ENCODE results near the gene UCKL1. TPM values are rescaled to one million over a fixed set of nuclear protein-coding genes. Genes with fewer than 3 reads are reported as not detected.
"Not testable (repeated sequence)": the region's sequence is repeated elsewhere in the genome, so short reads cannot be mapped to it uniquely, and the experiment has no call there.

Gene UCKL1
- total RNA-seq, 1 experiment from 2014 or later = 35.9 TPM

- no peaks in the 10 kb centered on the region for H3K27me3 ChIP-seq
- H3K9me3 ChIP-seq = no peaks in the 10 kb centered on the region
- no peak for DNase-seq
- H3K36me3 ChIP-seq = peaks cover 75% of the 10 kb centered on the region
- no peak overlapping the region for H3K4me3 ChIP-seq
Measured at GRCh38 chr20:63963784-63964301, 7.6 kb upstream of the UCKL1 start.

GRCh38 chr20:63963348-63963741, 7.1 kb upstream of the UCKL1 start:
- Histone ChIP-seq H3K27me3 (no peaks in the 10 kb centered on the region), H3K36me3 (peaks cover 74% of the 10 kb centered on the region), H3K4me3 (no peak overlapping the region), H3K9me3 (no peaks in the 10 kb centered on the region)
- DNase-seq = no peak

DNA sequence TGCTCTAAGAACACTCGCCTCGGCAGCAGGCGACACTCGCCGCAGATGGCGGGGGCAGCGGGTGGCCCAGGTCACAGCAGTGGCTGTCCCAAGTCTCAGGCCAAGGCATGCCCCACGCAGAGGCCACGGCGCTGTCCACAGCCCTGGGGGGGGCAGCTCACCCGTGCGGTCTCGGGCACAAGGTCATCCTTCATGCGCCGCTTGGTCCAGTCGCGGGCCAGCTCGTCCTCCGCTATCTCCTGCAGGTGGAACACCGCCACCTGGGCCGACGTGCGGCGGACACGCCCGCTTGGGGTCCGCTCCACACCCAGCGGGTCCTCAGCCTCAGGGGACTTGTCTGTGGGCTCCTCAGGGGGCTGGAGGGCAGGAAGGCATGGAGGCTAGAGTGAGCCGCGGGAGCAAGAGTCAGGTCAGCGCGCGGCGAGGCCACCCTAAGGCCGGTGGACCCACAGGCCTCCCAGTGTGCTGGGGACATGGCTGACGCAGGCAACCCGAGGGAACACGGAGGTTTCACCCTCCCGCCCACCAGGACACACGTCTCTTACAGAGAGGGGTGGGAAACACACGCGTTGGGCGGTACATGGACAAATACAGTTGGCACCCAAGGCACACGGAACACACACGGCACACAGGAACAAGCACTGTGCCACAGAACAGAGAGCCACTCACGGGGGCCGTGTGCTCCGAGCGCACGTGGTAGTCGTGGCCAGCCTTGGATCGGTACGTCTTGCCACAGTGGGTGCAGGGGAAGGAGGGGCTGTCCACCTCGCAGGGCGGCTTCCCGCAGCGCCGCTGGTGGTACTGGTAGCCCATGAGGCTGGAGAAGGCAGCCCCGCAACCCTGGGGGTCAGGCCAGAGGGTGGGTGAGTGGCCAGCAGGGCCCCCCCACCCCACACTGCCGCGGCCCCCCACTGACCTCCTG, 6.5 kb upstream of the UCKL1 start:
- Histone ChIP-seq H3K4me3 (no peak overlapping the region), H3K27me3 (no peaks in the 10 kb centered on the region), H3K36me3 (peaks cover 69% of the 10 kb centered on the region), H3K9me3 (no peaks in the 10 kb centered on the region)
- no peak for DNase-seq

DNA sequence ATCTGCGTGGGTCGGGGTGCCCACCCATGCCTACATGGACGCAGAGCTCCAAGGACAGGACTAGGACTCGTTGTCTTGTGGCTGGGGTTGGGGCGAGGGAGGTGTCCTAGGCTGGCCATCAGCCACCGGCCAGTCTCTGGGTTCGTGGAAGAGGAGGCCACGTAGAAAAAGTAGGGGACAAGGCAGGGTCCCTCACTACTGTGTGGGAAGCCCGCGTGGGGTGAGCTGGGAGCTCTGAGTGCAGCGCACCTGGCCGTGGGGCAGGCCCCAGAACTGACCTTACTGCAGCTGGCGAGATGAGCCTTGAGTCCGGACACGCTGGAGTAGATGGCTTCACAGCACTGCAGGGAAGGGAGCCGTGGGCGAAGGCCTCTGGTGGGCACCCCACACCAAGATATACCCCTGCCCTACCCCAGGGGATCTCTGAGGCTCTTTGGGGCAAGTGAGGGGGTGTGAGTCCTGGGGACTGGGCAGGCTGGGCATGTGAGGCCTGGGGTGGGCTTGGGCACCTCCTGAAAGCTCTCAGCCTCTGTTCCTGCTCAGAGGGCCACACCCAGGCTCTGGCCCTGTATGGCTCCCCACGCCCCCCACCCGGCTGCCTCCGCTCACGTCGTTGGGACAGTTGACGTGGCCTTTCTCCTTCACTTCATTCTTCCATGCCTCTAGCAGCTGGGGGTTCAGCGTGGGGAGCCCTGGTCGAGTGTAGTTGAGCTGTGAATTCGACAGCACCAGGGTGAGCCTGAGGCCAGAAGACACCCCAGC, 5.6 kb upstream of the UCKL1 start:
- no peak overlapping the region for H3K4me3 ChIP-seq
- DNase-seq = no peak
- peaks cover 61% of the 10 kb centered on the region for H3K36me3 ChIP-seq
- H3K27me3 ChIP-seq = no peaks in the 10 kb centered on the region
- no peaks in the 10 kb centered on the region for H3K9me3 ChIP-seq

DNA sequence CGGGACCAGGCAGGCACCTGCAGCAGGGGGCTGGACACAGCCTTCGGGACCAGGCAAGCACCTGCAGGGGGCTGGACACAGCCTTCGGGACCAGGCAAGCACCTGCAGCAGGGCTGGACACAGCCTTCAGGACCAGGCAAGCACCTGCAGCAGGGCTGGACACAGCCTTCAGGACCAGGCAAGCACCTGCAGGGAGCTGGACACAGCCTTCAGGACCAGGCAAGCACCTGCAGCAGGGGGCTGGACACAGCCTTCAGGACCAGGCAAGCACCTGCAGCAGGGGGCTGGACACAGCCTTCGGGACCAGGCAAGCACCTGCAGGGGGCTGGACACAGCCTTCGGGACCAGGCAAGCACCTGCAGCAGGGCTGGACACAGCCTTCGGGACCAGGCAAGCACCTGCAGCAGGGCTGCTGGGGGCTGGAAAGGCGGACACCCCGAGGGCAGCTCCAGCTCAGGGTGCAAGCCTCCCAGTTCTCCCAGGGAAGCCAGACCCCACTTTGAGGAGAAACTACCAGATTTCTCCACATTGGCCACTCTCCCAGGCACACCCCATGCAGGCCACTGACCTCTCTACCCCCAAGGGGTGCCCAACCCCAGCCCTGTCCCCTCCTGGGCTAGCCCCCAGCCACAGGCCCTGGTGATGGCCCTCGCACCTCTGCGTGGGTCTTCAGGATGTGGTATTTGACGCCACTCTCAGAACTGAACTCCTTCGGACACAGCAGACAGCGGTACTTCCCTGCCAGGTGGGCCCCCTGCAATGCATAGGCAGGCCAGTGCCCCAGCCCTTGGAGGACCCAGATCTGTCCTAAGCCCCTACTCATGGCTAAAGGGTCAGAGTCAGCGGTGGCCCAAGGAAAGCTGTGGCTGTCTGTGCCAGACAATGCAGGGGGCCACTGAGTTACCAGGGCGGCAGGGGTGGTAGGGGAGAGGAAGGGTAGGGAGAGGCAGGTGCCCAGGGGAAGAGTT, 4.7 kb upstream of the UCKL1 start:
- not testable (repeated sequence) for H3K27me3 ChIP-seq, H3K4me3 ChIP-seq, DNase-seq, H3K9me3 ChIP-seq
- peaks cover 54% of the 10 kb centered on the region for H3K36me3 ChIP-seq

GRCh38 chr20:63959699-63960075, 3.5 kb upstream of the UCKL1 start:
- Histone ChIP-seq H3K4me3 (no peak overlapping the region), H3K9me3 (no peaks in the 10 kb centered on the region), H3K36me3 (peaks cover 59% of the 10 kb centered on the region), H3K27me3 (no peaks in the 10 kb centered on the region)
- no peak for DNase-seq

DNA sequence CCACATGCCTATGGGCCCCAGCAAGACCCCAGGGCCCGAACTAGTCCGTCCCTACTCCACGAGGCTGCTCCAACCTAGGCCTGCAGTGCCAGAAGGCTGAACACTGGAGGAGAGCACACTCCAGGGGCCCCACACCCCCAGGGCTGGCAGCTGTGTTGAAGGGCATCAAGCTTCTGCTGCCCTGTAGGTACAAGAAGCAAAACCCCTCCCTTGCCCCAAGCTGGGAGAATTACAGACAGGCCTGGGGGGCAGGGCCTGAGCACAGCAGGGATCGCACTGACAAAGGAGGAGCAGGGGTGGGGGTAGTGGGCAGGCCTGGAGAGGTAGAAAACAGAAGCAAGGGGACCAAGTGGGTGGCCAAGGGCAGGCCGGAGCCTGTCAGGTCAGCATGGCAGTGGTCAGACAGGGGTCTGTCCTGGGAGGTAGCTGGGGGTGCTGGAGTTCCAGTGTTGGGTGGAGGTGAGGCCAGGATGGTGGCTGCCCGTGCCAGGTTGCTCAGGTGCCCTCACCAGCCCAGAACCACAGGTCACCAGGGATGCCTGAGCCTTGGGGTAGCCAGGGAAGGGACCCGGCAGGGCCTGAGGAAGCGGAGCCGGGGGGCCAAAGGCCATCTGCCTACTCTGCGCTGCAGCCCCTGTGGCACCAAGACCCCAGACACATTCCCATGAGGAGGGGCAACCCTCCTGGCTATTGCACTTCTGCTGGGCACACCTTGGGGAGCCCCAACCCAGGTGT, 2.9 kb upstream of the UCKL1 start:
- H3K4me3 ChIP-seq = no peak overlapping the region
- no peaks in the 10 kb centered on the region for H3K27me3 ChIP-seq
- peaks cover 61% of the 10 kb centered on the region for H3K36me3 ChIP-seq
- H3K9me3 ChIP-seq = no peaks in the 10 kb centered on the region
- no peak for DNase-seq

DNA sequence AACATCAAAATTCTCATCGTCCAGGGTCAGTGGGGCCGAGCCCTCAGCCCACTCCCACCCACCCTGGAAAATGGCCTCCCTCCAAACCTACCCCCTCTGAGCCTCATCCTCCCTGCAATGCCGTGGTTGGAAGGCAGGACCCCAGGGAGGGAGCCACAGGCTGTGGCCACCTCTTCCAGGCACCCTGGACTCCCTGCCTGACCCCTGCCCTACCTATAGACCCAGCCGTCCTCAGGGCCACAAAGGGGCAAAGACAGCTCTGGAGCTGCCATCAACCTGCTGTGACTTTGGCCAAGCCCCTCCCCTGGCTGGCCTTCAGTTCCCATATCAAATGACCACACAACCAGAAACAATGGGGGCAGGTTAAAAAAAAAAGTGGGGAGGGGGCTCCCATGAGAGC, 2.3 kb upstream of the UCKL1 start:
- no peak for DNase-seq
- Histone ChIP-seq H3K9me3 (no peaks in the 10 kb centered on the region), H3K27me3 (no peaks in the 10 kb centered on the region), H3K36me3 (peaks cover 57% of the 10 kb centered on the region), H3K4me3 (no peak overlapping the region)

- peak overlapping the region; percentile 98 for H3K4me3 ChIP-seq
- no peaks in the 10 kb centered on the region for H3K9me3 ChIP-seq
- peaks cover 51% of the 10 kb centered on the region for H3K36me3 ChIP-seq
- DNase-seq = peak; percentile 93
- no peaks in the 10 kb centered on the region for H3K27me3 ChIP-seq
Measured at GRCh38 chr20:63957690-63958441, 1.6 kb upstream of the UCKL1 start.

DNA sequence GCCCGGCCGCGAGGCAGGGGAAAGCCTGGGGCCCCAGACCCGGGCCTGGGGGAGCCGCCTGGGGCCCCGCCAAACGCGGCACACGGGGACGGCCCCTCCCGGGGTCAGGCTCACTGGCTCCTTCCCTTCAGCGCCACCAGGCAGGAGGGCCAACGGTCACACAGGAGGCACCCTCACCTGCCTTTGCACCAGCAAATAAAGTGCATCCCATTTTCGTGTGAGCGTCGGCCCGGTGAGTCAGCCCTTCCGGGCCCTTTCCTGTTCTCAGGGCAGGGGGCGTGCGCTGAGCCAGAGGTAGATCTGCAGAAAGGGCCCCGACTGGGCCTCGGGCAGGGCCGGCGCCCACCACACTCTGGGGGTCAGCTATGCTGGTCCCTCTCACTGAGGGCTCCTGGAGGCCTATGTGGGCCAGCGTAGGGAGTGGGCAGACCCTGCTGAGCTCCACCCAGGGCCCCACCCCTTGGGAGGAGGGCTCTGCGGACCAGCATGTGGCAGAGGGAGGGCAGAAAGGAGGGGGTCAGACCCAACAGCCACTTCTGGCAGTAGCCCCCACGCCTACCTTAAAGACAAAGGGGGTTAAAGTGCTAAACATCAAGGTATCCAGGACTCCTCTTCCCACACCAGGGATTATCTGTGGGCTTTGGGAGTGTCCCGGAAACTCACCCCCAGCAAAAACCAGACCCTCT, 931 bp upstream of the UCKL1 start:
- Histone ChIP-seq H3K4me3 (peak overlapping the region; percentile 98), H3K36me3 (peaks cover 51% of the 10 kb centered on the region), H3K9me3 (no peaks in the 10 kb centered on the region), H3K27me3 (no peaks in the 10 kb centered on the region)
- DNase-seq = peak; percentile 86

GRCh38 chr20:63956664-63957003, 418 bp upstream of the UCKL1 start:
- H3K9me3 ChIP-seq = no peaks in the 10 kb centered on the region
- H3K27me3 ChIP-seq = no peaks in the 10 kb centered on the region
- no peak for DNase-seq
- peaks cover 48% of the 10 kb centered on the region for H3K36me3 ChIP-seq
- peak overlapping the region; percentile 98 for H3K4me3 ChIP-seq

DNA sequence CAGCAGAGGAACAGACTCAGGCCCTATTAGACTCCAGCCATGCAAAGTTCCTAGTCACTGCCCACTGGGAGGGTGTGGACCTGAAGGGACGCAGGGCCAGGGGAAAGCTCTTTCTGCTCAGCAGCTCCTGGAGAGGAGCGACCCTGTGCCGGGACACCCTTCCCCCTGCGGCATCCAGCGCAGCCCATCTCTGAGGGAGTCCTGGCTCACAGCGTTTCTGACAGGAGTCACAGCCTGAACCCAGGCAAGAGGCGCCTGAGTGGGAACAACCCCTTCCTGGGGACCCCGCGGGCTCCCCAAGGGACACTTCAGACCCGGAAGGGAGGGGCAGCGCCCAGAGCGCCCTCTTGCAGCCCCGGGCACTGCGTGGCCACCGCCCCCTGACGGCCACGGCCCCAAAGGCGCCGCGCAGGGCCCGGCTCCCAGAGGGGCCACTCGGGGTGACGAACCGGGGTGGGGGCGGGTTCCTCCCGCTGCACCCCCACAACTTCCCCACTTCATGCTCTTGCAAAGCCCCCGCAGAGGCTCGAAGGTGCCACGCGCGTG, 862 bp downstream of the UCKL1 start:
- H3K4me3 ChIP-seq = peak overlapping the region; percentile 98
- DNase-seq = peak; percentile 58
- H3K36me3 ChIP-seq = peaks cover 46% of the 10 kb centered on the region
- no peaks in the 10 kb centered on the region for H3K9me3 ChIP-seq
- no peaks in the 10 kb centered on the region for H3K27me3 ChIP-seq

DNA sequence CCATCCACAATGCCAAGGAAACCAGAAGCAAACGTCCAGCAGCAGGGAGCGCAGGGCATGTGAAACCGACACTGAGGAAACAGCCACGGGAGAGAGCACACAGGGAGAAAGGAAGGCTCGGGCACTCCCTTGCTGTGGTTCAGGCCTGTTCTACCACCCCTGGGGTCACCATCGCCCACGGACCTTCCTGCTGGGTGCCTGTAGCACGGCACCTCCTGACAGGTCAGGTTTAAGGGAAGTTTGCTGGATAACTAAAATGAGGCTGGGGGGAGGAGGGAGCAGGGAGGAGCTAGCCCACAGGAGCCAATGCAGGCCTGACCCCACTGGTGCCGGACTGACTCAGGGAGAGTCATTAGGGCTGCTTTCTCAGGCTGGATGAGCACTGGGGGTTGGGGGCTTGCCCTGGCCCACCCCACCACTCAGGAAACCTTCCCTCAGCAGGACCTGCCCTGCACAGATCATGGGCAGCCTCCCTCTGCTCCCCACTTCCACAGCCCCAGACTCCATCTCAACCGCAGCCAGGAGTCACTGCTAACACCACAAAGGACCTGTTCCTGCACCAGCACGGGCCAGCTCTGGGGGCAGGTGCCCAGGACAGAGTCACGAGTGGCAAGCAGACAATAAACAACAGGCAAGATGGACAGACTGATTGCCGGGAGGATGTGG, 2.3 kb downstream of the UCKL1 start:
- Histone ChIP-seq H3K27me3 (no peaks in the 10 kb centered on the region), H3K9me3 (no peaks in the 10 kb centered on the region), H3K36me3 (peaks cover 40% of the 10 kb centered on the region), H3K4me3 (no peak overlapping the region; the same call in 1 of the 2 replicates)
- no peak for DNase-seq

DNA sequence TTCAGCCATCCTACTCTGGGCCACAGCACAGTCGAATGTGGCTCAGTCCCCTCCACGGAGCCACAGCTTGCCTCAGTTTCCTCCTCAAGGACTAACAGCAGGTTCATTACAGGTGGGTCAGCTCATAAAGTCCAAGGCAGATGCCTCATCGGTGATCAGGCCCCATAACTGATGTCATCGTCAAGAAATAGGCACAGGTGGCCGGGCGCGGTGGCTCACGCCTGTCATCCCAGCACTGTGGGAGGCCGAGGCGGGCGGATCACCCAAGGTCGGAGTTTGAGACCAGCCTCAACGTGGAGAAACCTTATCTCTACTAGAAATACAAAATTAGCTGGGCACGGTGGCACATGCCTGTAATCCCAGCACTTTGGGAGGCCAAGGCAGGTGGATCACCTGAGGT, 3.4 kb downstream of the UCKL1 start:
- no peak for DNase-seq
- no peak overlapping the region for H3K4me3 ChIP-seq
- no peaks in the 10 kb centered on the region for H3K27me3 ChIP-seq
- peaks cover 40% of the 10 kb centered on the region for H3K36me3 ChIP-seq
- H3K9me3 ChIP-seq = peaks cover 3% of the 10 kb centered on the region; the same call in 1 of the 2 replicates
